Panc1 (cell line): ENCODE data around the gene DCTN5. TPM values are rescaled to one million over a fixed set of nuclear protein-coding genes. Genes with fewer than 3 reads are reported as not detected.

Experiments used
- ATAC-seq: fragments of 200-7000 bp; cut with Tn5 transposase; 2 replicates; pipeline ENCODE4 v1.9.1; 2020; ENCODE audit warnings: mild to moderate bottlenecking, moderate library complexity
- BruUV-seq: library from RNA; stranded (reverse); fragments of 400-500 nt; replicated peaks from 2 replicates; lab custom pipeline; 2021; lab: Mats Ljungman, UMichigan
- CTCF ChIA-PET: fragments of 300-600 bp; sonication (Branson Sonifier 250); formaldehyde crosslinking; loops from one replicate; lab custom pipeline; 2022; ENCODE audit warnings: antibody characterized with exemption; lab: Charles Lee
- POLR2A ChIA-PET: fragments of 300-600 bp; sonication (Branson Sonifier 250); formaldehyde crosslinking; loops from one replicate; lab custom pipeline; 2022; ENCODE audit warnings: antibody characterized with exemption; lab: Charles Lee
- DNase-seq: peaks from one replicate; pipeline ENCODE4 v3.0.0-alpha.2; 2010; ENCODE audit warnings: low read depth, low spot score
- H3K27ac ChIP-seq: 2 replicates; pipeline ENCODE4 v1.5.1; 2011; ENCODE audit warnings: mild to moderate bottlenecking, low read length, inconsistent platforms
- H3K27me3 ChIP-seq: fragments of 200-500 bp; sonication (Bioruptor generic); 2 replicates; pipeline ENCODE4 v1.6.0; 2014; ENCODE audit warnings: low read length, inconsistent platforms; ENCODE audit not compliant: control insufficient read depth, insufficient read depth
- H3K36me3 ChIP-seq: fragments of 200-500 bp; sonication (Bioruptor generic); 2 replicates; pipeline ENCODE4 v1.5.1; 2014; ENCODE audit warnings: inconsistent platforms, mild to moderate bottlenecking, low read length, moderate library complexity; ENCODE audit not compliant: control insufficient read depth, insufficient read depth
- H3K4me1 ChIP-seq: 2 replicates; pipeline ENCODE4 v1.5.1; 2011; ENCODE audit warnings: inconsistent platforms, mild to moderate bottlenecking, low read length, moderate library complexity; ENCODE audit not compliant: control insufficient read depth, insufficient read depth
- H3K4me3 ChIP-seq, 2 experiments: 2 replicates each; pipeline ENCODE4 v1.5.1; 2011 to 2012; ENCODE audit warnings: low read depth in 2 of 2, low read length in 2 of 2, mild to moderate bottlenecking in 2 of 2, inconsistent platforms in 1 of 2, moderate library complexity in 1 of 2
- H3K9me3 ChIP-seq: fragments of 200-500 bp; sonication (Bioruptor generic); 2 replicates; pipeline ENCODE4 v1.5.1; 2014; ENCODE audit warnings: low read depth, mild to moderate bottlenecking, inconsistent platforms, low read length, moderate library complexity; ENCODE audit not compliant: control insufficient read depth, insufficient read depth
- POLR2AphosphoS5 ChIP-seq: IDR thresholded peaks from 2 replicates; pipeline ENCODE4 v1.6.1; 2012; ENCODE audit warnings: mild to moderate bottlenecking, low read depth, low read length, moderate library complexity
- SIN3A ChIP-seq: IDR thresholded peaks from 2 replicates; pipeline ENCODE4 v1.6.1; 2012; ENCODE audit warnings: low read depth, mild to moderate bottlenecking, low read length, moderate library complexity, borderline replicate concordance; ENCODE audit not compliant: insufficient read depth
- TCF7L2 ChIP-seq: IDR thresholded peaks from 2 replicates; pipeline ENCODE4 v1.6.1; 2011; ENCODE audit warnings: mild to moderate bottlenecking, low read depth, low read length, inconsistent platforms
- in situ Hi-C: cut with HindIII; loops from 2 replicates; pipeline ENCODE4 v1.10.0; 2016; ENCODE audit warnings: low sequenced_read_pairs, low pct_unique_long_range_greater_than_20kb
- intact Hi-C: fragments of 100-400 bp; cut with micrococcal nuclease; formaldehyde crosslinking; loops from one replicate; pipeline ENCODE4 v1.10.0; 2022; ENCODE audit not compliant: unreplicated experiment
- total RNA-seq: library from RNA; stranded (reverse); gene quantifications from one replicate; pipeline ENCODE4 v1.2.1, GENCODE V29; 2021; ENCODE audit not compliant: unreplicated experiment
- TF ChIP-seq, protein P1 (sequence below): fragments of 450-650 bp; IDR thresholded peaks from 2 replicates; pipeline ENCODE4 v1.5.1; 2017; ENCODE audit warnings: mild to moderate bottlenecking
- TF ChIP-seq, protein P2 (sequence below), 2 experiments: IDR thresholded peaks; 2 replicates each; pipeline ENCODE4 v1.6.1; 2011 to 2012; ENCODE audit warnings: low read depth in 2 of 2, control low read depth in 1 of 2, low read length in 1 of 2, mild to moderate bottlenecking in 1 of 2, moderate library complexity in 1 of 2; ENCODE audit not compliant: insufficient read depth in 1 of 2

DCTN5 gene
- total RNA-seq, 1 experiment from 2014 or later: 72.9 TPM

DNA sequence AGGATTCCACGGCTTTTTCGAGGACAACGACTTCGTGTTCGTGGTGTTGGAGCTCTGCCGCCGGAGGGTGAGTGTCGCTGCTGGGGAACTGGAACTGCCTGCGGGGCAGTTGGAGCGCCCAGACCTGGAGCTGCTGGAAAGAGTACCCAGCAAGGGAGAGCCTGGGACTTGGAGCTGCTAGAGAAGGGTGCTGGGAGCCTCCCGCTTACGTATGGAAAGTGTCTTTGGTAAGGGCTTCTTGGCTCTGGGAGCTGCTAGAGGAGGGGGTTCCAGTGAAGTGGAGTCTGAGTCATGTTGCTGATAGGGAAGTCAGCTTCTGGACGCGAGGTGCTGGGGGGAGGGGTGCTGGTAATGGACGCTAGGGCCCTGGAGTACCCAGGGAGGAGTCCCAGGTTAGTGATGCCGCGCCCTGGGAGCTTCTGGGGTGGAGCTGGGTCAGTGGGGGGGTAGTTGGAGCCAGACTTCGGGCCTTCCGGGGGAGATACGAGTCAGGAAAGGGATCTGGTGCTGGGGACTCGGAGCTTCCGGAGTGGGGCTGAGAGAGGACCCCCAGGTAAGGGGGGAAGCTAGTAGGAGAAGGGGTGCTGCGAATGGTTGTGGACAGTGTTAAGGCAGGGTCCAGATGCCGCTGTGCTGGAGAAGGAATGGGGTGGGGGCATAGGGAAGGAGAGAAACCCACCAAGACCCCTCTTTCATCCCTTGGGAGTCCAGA, 38.2 kb downstream of the DCTN5 start:
- Histone ChIP-seq H3K4me3 (peak overlapping the region; percentile 68 to 77), H3K9me3 (no peaks in the 10 kb centered on the region), H3K27ac (peak overlapping the region; percentile 96), H3K4me1 (peaks cover 29% of the 10 kb centered on the region), H3K27me3 (no peaks in the 10 kb centered on the region), H3K36me3 (peaks cover 21% of the 10 kb centered on the region)
- no peak for DNase-seq
- no peak for TF ChIP-seq TCF7L2
- TF ChIP-seq, protein P1, sequence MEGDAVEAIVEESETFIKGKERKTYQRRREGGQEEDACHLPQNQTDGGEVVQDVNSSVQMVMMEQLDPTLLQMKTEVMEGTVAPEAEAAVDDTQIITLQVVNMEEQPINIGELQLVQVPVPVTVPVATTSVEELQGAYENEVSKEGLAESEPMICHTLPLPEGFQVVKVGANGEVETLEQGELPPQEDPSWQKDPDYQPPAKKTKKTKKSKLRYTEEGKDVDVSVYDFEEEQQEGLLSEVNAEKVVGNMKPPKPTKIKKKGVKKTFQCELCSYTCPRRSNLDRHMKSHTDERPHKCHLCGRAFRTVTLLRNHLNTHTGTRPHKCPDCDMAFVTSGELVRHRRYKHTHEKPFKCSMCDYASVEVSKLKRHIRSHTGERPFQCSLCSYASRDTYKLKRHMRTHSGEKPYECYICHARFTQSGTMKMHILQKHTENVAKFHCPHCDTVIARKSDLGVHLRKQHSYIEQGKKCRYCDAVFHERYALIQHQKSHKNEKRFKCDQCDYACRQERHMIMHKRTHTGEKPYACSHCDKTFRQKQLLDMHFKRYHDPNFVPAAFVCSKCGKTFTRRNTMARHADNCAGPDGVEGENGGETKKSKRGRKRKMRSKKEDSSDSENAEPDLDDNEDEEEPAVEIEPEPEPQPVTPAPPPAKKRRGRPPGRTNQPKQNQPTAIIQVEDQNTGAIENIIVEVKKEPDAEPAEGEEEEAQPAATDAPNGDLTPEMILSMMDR: no peak
- TF ChIP-seq SIN3A: no peak
- no peak for TF ChIP-seq POLR2AphosphoS5
- TF ChIP-seq, protein P2, sequence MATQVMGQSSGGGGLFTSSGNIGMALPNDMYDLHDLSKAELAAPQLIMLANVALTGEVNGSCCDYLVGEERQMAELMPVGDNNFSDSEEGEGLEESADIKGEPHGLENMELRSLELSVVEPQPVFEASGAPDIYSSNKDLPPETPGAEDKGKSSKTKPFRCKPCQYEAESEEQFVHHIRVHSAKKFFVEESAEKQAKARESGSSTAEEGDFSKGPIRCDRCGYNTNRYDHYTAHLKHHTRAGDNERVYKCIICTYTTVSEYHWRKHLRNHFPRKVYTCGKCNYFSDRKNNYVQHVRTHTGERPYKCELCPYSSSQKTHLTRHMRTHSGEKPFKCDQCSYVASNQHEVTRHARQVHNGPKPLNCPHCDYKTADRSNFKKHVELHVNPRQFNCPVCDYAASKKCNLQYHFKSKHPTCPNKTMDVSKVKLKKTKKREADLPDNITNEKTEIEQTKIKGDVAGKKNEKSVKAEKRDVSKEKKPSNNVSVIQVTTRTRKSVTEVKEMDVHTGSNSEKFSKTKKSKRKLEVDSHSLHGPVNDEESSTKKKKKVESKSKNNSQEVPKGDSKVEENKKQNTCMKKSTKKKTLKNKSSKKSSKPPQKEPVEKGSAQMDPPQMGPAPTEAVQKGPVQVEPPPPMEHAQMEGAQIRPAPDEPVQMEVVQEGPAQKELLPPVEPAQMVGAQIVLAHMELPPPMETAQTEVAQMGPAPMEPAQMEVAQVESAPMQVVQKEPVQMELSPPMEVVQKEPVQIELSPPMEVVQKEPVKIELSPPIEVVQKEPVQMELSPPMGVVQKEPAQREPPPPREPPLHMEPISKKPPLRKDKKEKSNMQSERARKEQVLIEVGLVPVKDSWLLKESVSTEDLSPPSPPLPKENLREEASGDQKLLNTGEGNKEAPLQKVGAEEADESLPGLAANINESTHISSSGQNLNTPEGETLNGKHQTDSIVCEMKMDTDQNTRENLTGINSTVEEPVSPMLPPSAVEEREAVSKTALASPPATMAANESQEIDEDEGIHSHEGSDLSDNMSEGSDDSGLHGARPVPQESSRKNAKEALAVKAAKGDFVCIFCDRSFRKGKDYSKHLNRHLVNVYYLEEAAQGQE (IDR thresholded peaks at IDR 0.05; ENCODE audit: insufficient read depth in 1 of 2, low read depth in 2 of 2, low read length in 1 of 2): no peak
- peak; percentile 57 for ATAC-seq
- ChIA-PET POLR2A (interaction anchor here (0.9 kb wide), 1 partner anchor 12 kb away, joined by 3 read pairs; no protein-coding TSS in a partner anchor), CTCF (no interaction called here)
- BruUV-seq: no TSS peak
- intact Hi-C loops: no loop called here
- in situ Hi-C loops: no loop called here

DNA sequence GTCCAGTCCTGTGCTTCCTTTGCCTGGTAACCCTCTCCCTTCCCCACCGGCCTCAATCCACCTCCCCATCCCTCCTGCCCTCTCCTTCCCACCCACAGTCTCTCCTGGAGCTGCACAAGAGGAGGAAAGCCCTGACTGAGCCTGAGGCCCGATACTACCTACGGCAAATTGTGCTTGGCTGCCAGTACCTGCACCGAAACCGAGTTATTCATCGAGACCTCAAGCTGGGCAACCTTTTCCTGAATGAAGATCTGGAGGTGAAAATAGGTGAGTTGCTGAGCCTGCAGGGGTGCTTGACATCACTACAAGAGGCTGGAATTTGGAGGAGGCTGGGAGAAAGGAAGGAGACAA, 38.7 kb downstream of the DCTN5 start:
- peaks cover 21% of the 10 kb centered on the region for H3K36me3 ChIP-seq

More for the DNA sequence above, 38.7 kb downstream of the DCTN5 start:
- no peaks in the 10 kb centered on the region for H3K27me3 ChIP-seq
- ChIA-PET CTCF (no interaction called here), POLR2A (interaction anchor here (0.9 kb wide), 1 partner anchor 11 kb away, joined by 3 read pairs; no protein-coding TSS in a partner anchor)
- TF ChIP-seq SIN3A (no peak), POLR2AphosphoS5 (no peak), TCF7L2 (no peak)
- TF ChIP-seq, protein P2 (IDR thresholded peaks at IDR 0.05; ENCODE audit: insufficient read depth in 1 of 2, low read depth in 2 of 2, low read length in 1 of 2): no peak
- TF ChIP-seq, protein P1: no peak
- no peaks in the 10 kb centered on the region for H3K9me3 ChIP-seq
- H3K4me1 ChIP-seq: peaks cover 29% of the 10 kb centered on the region
- intact Hi-C loops (no loop called here), in situ Hi-C loops (no loop called here)
- H3K27ac ChIP-seq: peak overlapping the region; percentile 96
- no TSS peak for BruUV-seq
- no peak for ATAC-seq
- no peak for DNase-seq
- H3K4me3 ChIP-seq: peak overlapping the region; percentile 68 to 77
